IMR-90 (cell line): ENCODE measurements around the gene CDH22. TPM values are rescaled to one million over a fixed set of nuclear protein-coding genes. Genes with fewer than 3 reads are reported as not detected.

Source experiments
- ATAC-seq: fragments of 200-7000 bp; cut with Tn5 transposase; 2 replicates; pipeline ENCODE4 v1.9.1; 2020; ENCODE audit warnings: low read depth, mild to moderate bottlenecking, moderate library complexity
- BruUV-seq: library from RNA; stranded (reverse); fragments of 400-500 nt; replicated peaks from 2 replicates; lab custom pipeline; 2021; lab: Mats Ljungman, UMichigan
- CTCF ChIA-PET: fragments of 300-600 bp; formaldehyde crosslinking; extraction: SDS; loops from one replicate; lab custom pipeline; 2021; ENCODE audit warnings: antibody characterized with exemption; lab: Yijun Ruan, JAX
- POLR2A ChIA-PET: fragments of 300-600 bp; sonication (Branson Sonifier 250); formaldehyde crosslinking; loops from one replicate; lab custom pipeline; 2022; ENCODE audit warnings: antibody characterized with exemption; ENCODE audit not compliant: unreplicated experiment; lab: Charles Lee
- DNase-seq: peaks from one replicate; pipeline ENCODE4 v3.0.0; 2013
- H2AFZ ChIP-seq: replicated peaks from 2 replicates; pipeline ENCODE3; 2013; ENCODE audit warnings: low read length, mild to moderate bottlenecking; ENCODE audit not compliant: poor library complexity
- H2AK5ac ChIP-seq: 2 replicates; pipeline ENCODE4 v1.6.1; 2013; ENCODE audit warnings: low read depth, low read length, inconsistent platforms
- H2AK9ac ChIP-seq: replicated peaks from 2 replicates; pipeline ENCODE3; 2013; ENCODE audit warnings: mild to moderate bottlenecking, low read depth, low read length, moderate library complexity; ENCODE audit not compliant: poor library complexity
- H2BK120ac ChIP-seq: 2 replicates; pipeline ENCODE4 v1.6.1; 2013; ENCODE audit warnings: low read depth, low read length, inconsistent platforms
- H2BK15ac ChIP-seq: 3 replicates; pipeline ENCODE4 v1.6.1; 2013; ENCODE audit warnings: low read depth, low read length, inconsistent platforms
- H2BK20ac ChIP-seq: 2 replicates; pipeline ENCODE4 v1.6.1; 2013; ENCODE audit warnings: low read depth, mild to moderate bottlenecking, inconsistent platforms, low read length, moderate library complexity
- H2BK5ac ChIP-seq: 2 replicates; pipeline ENCODE4 v1.6.1; 2013; ENCODE audit warnings: mild to moderate bottlenecking, low read depth, low read length, inconsistent platforms; ENCODE audit not compliant: poor library complexity, severe bottlenecking
- H3K14ac ChIP-seq: replicated peaks from 2 replicates; pipeline ENCODE4 v1.6.1; 2013; ENCODE audit warnings: low read depth, low read length, inconsistent platforms
- H3K18ac ChIP-seq: 2 replicates; pipeline ENCODE4 v1.6.1; 2013; ENCODE audit warnings: low read depth, low read length, control low read depth
- H3K23ac ChIP-seq: 2 replicates; pipeline ENCODE4 v1.6.1; 2013; ENCODE audit warnings: low read depth, low read length, inconsistent platforms
- H3K27ac ChIP-seq: 2 replicates; pipeline ENCODE4 v1.5.1; 2013; ENCODE audit warnings: mild to moderate bottlenecking, control low read depth, low read length; ENCODE audit not compliant: insufficient read depth
- H3K27me3 ChIP-seq: 2 replicates; pipeline ENCODE4 v1.6.1; 2013; ENCODE audit warnings: low read length; ENCODE audit not compliant: control insufficient read depth, insufficient read depth
- H3K36me3 ChIP-seq: 2 replicates; pipeline ENCODE4 v1.6.1; 2013; ENCODE audit warnings: low read length, mixed read lengths; ENCODE audit not compliant: control insufficient read depth, insufficient read depth
- H3K4ac ChIP-seq: 2 replicates; pipeline ENCODE4 v1.6.1; 2013; ENCODE audit warnings: low read depth, low read length, inconsistent platforms
- H3K4me1 ChIP-seq: 2 replicates; pipeline ENCODE4 v1.6.1; 2013; ENCODE audit warnings: low read length, mixed read lengths; ENCODE audit not compliant: control insufficient read depth, insufficient read depth
- H3K4me2 ChIP-seq: 2 replicates; pipeline ENCODE4 v1.6.1; 2013; ENCODE audit warnings: low read depth, mild to moderate bottlenecking, control low read depth, low read length, moderate library complexity
- H3K4me3 ChIP-seq: 2 replicates; pipeline ENCODE4 v1.5.1; 2013; ENCODE audit warnings: low read depth, mild to moderate bottlenecking, control low read depth, low read length, moderate library complexity; ENCODE audit not compliant: insufficient read depth
- H3K56ac ChIP-seq: 2 replicates; pipeline ENCODE4 v1.6.1; 2013; ENCODE audit warnings: low read length, inconsistent platforms; ENCODE audit not compliant: insufficient read depth; ENCODE audit errors: extremely low read depth
- H3K79me1 ChIP-seq, 2 experiments: 2 replicates each; pipeline ENCODE4 v1.6.1; 2013; ENCODE audit warnings: low read length in 2 of 2, inconsistent platforms in 1 of 2, low read depth in 1 of 2
- H3K9ac ChIP-seq: 2 replicates; pipeline ENCODE4 v1.6.1; 2013; ENCODE audit warnings: low read depth, low read length, control low read depth
- H3K9me1 ChIP-seq: 2 replicates; pipeline ENCODE4 v1.6.1; 2013; ENCODE audit warnings: low read length, inconsistent platforms; ENCODE audit not compliant: insufficient read depth
- H3K9me3 ChIP-seq: 2 replicates; pipeline ENCODE4 v1.6.1; 2013; ENCODE audit warnings: low read length; ENCODE audit not compliant: control insufficient read depth, insufficient read depth
- H4K20me1 ChIP-seq: 2 replicates; pipeline ENCODE4 v1.6.1; 2013; ENCODE audit warnings: low read length, inconsistent platforms; ENCODE audit not compliant: insufficient read depth
- H4K5ac ChIP-seq: 2 replicates; pipeline ENCODE4 v1.6.1; 2013; ENCODE audit warnings: mild to moderate bottlenecking, low read depth, low read length, control low read depth
- H4K8ac ChIP-seq, 2 experiments: 2 replicates each; pipeline ENCODE4 v1.6.1; 2013; ENCODE audit warnings: low read depth in 2 of 2, low read length in 2 of 2, control low read depth in 1 of 2, inconsistent platforms in 1 of 2
- H4K91ac ChIP-seq: 2 replicates; pipeline ENCODE4 v1.6.1; 2013; ENCODE audit warnings: low read depth, low read length, inconsistent platforms; ENCODE audit not compliant: insufficient read depth
- CHD1 ChIP-seq: IDR thresholded peaks from 2 replicates; pipeline ENCODE4 v1.6.1; 2012; ENCODE audit warnings: low read depth, low read length, improper control_type of control experiment
- CTCF ChIP-seq: conservative IDR thresholded peaks from 2 replicates; pipeline ENCODE4 v1.5.1; 2012; ENCODE audit warnings: mild to moderate bottlenecking, low read depth, low read length, improper control_type of control experiment
- MAFK ChIP-seq: IDR thresholded peaks from 2 replicates; pipeline ENCODE4 v1.6.1; 2012; ENCODE audit warnings: low read depth, low read length, improper control_type of control experiment
- NFE2L2 ChIP-seq: fragments of 150-350 bp; IDR thresholded peaks from 2 replicates; pipeline ENCODE4 v1.6.1; 2016; ENCODE audit warnings: low read depth, mild to moderate bottlenecking, low read length
- POLR2A ChIP-seq: IDR thresholded peaks from 2 replicates; pipeline ENCODE4 v1.6.1; 2012; ENCODE audit warnings: mild to moderate bottlenecking, low read depth, low read length
- RAD21 ChIP-seq: IDR thresholded peaks from 2 replicates; pipeline ENCODE4 v1.6.1; 2012; ENCODE audit warnings: low read length, improper control_type of control experiment
- SMC3 ChIP-seq: fragments of 150-350 bp; IDR thresholded peaks from 2 replicates; pipeline ENCODE4 v1.6.1; 2016; ENCODE audit warnings: low read depth, mild to moderate bottlenecking, antibody characterized with exemption, low read length, moderate library complexity
- WGBS, 2 experiments: methylation state at CpG; one replicate each; pipeline versions ENCODE4 v1.1.5 to v1.1.7; 2013; ENCODE audit warnings: missing lambda C conversion rate in 2 of 2; ENCODE audit not compliant: insufficient read length in 1 of 2; ENCODE audit errors: extremely low coverage in 2 of 2; 5-methylcytosine and 5-hydroxymethylcytosine counted together
- dilution Hi-C: fragments of 300-500 bp; cut with HindIII; formaldehyde crosslinking; loops from one replicate; pipeline ENCODE4 v1.14.3; 2018; ENCODE audit warnings: low sequenced_read_pairs; ENCODE audit not compliant: unreplicated experiment
- in situ Hi-C: fragments of 300-500 bp; cut with MboI; formaldehyde crosslinking; loops from 3 replicates; pipeline ENCODE4 v1.14.3; 2019; ENCODE audit warnings: low sequenced_read_pairs, inconsistent platforms, mixed read lengths
- intact Hi-C: fragments of 100-400 bp; cut with micrococcal nuclease; formaldehyde crosslinking; loops from 2 replicates; pipeline ENCODE4 v1.10.0; 2022
- polyA plus RNA-seq, 3 experiments: library from polyadenylated mRNA; depleted of rRNA; stranded (reverse); fragments of >200 nt; gene quantifications; 2 replicates each; pipeline ENCODE4 v1.2.3, GENCODE V29; 2012; ENCODE audit warnings: low replicate concordance in 1 of 3
- total RNA-seq: library from RNA; depleted of rRNA; stranded (reverse); fragments of >200 nt; gene quantifications from 2 replicates; pipeline ENCODE4 v1.2.3, GENCODE V29; 2012

CDH22 gene
- total and polyA plus RNA-seq, 2 of the 4 experiments (the other 2 are of a cell fraction): not detected

- H2BK20ac ChIP-seq: no peak overlapping the region
- dilution Hi-C loops (no loop called here), intact Hi-C loops (loop anchor here (5.0 kb wide), 1 partner anchor 195 kb away; no protein-coding TSS in a partner anchor), in situ Hi-C loops (no loop called here)
- no peak overlapping the region for H2AK9ac ChIP-seq
- peaks cover 58% of the 10 kb centered on the region for H3K27me3 ChIP-seq
- H3K56ac ChIP-seq: no peak overlapping the region
- DNase-seq (no peak), ATAC-seq (no peak)
- POLR2A ChIA-PET: no interaction called here
- no peaks in the 10 kb centered on the region for H4K20me1 ChIP-seq
- 60% methylated on average over 1 of the region's 6 CpGs; no CpG with 5 or more reads in 1 of the 2 experiments for WGBS, 2 experiments
- H4K91ac ChIP-seq: no peak overlapping the region
- H3K9ac ChIP-seq: no peak overlapping the region
- no peak overlapping the region for H3K4me2 ChIP-seq
- H2BK120ac ChIP-seq: no peak overlapping the region
- H3K79me1 ChIP-seq: no peaks in the 10 kb centered on the region
- H3K4ac ChIP-seq: no peak overlapping the region
- BruUV-seq: no TSS peak
- no peak overlapping the region for H3K18ac ChIP-seq
- CTCF ChIA-PET: no interaction called here
- H3K4me1 ChIP-seq: no peaks in the 10 kb centered on the region
- H3K9me1 ChIP-seq: no peaks in the 10 kb centered on the region
- no peak overlapping the region for H2AFZ ChIP-seq
- no peak overlapping the region for H3K14ac ChIP-seq
- H3K23ac ChIP-seq: no peak overlapping the region
- H4K8ac ChIP-seq: no peak overlapping the region
- no peak overlapping the region for H2BK5ac ChIP-seq
- no peak overlapping the region for H2AK5ac ChIP-seq
- H3K27ac ChIP-seq: no peak overlapping the region
- H3K9me3 ChIP-seq: no peaks in the 10 kb centered on the region
- H2BK15ac ChIP-seq: no peak overlapping the region
- H4K5ac ChIP-seq: no peak overlapping the region
- H3K36me3 ChIP-seq: no peaks in the 10 kb centered on the region
- TF ChIP-seq SMC3: no peak
- no peak for TF ChIP-seq MAFK
- no peak for TF ChIP-seq NFE2L2
- no peak for TF ChIP-seq CTCF
- TF ChIP-seq POLR2A: no peak
- TF ChIP-seq CHD1: no peak
- TF ChIP-seq RAD21: no peak
- no peak overlapping the region for H3K4me3 ChIP-seq
Observed at GRCh38 chr20:46327557-46327956, 19.3 kb upstream of the CDH22 start.
